Fibroblast of upper back skin (primary cell): ENCODE data around the gene ZFYVE9.

Experiments used
- DNase-seq: peaks from one replicate; pipeline ENCODE4 v3.0.0-alpha.2; 2013

Gene ZFYVE9

GRCh38 chr1:52249831-52250230 is 107.9 kb downstream of the ZFYVE9 start:
- DNase-seq = peak; percentile 20

GRCh38 chr1:52253421-52253820 is 111.5 kb downstream of the ZFYVE9 start:
- DNase-seq = no peak

GRCh38 chr1:52259886-52260285 is 118.0 kb downstream of the ZFYVE9 start:
- DNase-seq = no peak

- DNase-seq = no peak
These were observed 121.4 kb downstream of the ZFYVE9 start for GRCh38 chr1:52263153-52263910.

GRCh38 chr1:52264530-52265115 is 122.7 kb downstream of the ZFYVE9 start:
- peak; percentile 14 for DNase-seq

GRCh38 chr1:52266507-52266906 is 124.6 kb downstream of the ZFYVE9 start:
- DNase-seq = no peak

- DNase-seq = no peak
These were observed 126.5 kb downstream of the ZFYVE9 start for GRCh38 chr1:52268372-52268771.

GRCh38 chr1:52281518-52281917 is 139.6 kb downstream of the ZFYVE9 start:
- DNase-seq = peak; percentile 34

GRCh38 chr1:52288286-52288685 is 146.4 kb downstream of the ZFYVE9 start:
- peak; percentile 51 for DNase-seq

- no peak for DNase-seq
These were observed 152.7 kb downstream of the ZFYVE9 start for GRCh38 chr1:52294580-52294979.

- DNase-seq = peak; percentile 59
These were observed 154.5 kb downstream of the ZFYVE9 start for GRCh38 chr1:52296345-52296744.

- DNase-seq = no peak
These were observed 163.7 kb downstream of the ZFYVE9 start for GRCh38 chr1:52305417-52306226.

- no peak for DNase-seq
These were observed 164.5 kb downstream of the ZFYVE9 start for GRCh38 chr1:52306227-52307006.

- no peak for DNase-seq
These were observed 179.2 kb downstream of the ZFYVE9 start for GRCh38 chr1:52321061-52321460.

- DNase-seq = no peak
These were observed 181.8 kb downstream of the ZFYVE9 start for GRCh38 chr1:52323731-52324130.

GRCh38 chr1:52325786-52326185 is 183.9 kb downstream of the ZFYVE9 start:
- DNase-seq = no peak

GRCh38 chr1:52328615-52329014 is 186.7 kb downstream of the ZFYVE9 start:
- DNase-seq = no peak

GRCh38 chr1:52332411-52332810 is 190.5 kb downstream of the ZFYVE9 start:
- DNase-seq = no peak

GRCh38 chr1:52334906-52335528 is 193.1 kb downstream of the ZFYVE9 start:
- DNase-seq = no peak

- DNase-seq = no peak
These were observed 195.6 kb downstream of the ZFYVE9 start for GRCh38 chr1:52337439-52337838.

GRCh38 chr1:52341655-52342260 is 199.9 kb downstream of the ZFYVE9 start:
- no peak for DNase-seq

GRCh38 chr1:52343979-52344378 is 202.1 kb downstream of the ZFYVE9 start:
- no peak for DNase-seq
